H7 (cell line): ENCODE results near the gene TEX22. TPM values are rescaled to one million over a fixed set of nuclear protein-coding genes. Genes with fewer than 3 reads are reported as not detected.

ENCODE experiments used
- DNase-seq: peaks from one replicate; pipeline ENCODE4 v3.0.0; 2012
- H3K27me3 ChIP-seq: 2 replicates; pipeline ENCODE4 v1.6.0; 2011; ENCODE audit warnings: mild to moderate bottlenecking, low read length; ENCODE audit not compliant: control insufficient read depth, insufficient read depth
- H3K36me3 ChIP-seq: replicated peaks from 2 replicates; pipeline ENCODE4 v1.5.1; 2011; ENCODE audit warnings: low read length; ENCODE audit not compliant: control insufficient read depth, insufficient read depth
- H3K4me3 ChIP-seq: 2 replicates; pipeline ENCODE4 v1.5.1; 2011; ENCODE audit warnings: low read depth, mild to moderate bottlenecking, control low read depth, low read length, moderate library complexity; ENCODE audit not compliant: insufficient read depth
- total RNA-seq: library from RNA; depleted of rRNA; stranded (reverse); fragments of >200 nt; shearing (Covaris generic); gene quantifications from 2 replicates; pipeline ENCODE4 v1.2.3, GENCODE V29; 2014

Gene TEX22
- total RNA-seq, 1 experiment from 2014 or later = 0.42 TPM

GRCh38 chr14:105375635-105376057, 22.7 kb upstream of the TEX22 start:
- no peak for DNase-seq
- H3K36me3 ChIP-seq = no peaks in the 10 kb centered on the region; the same call in none of the 2 replicates
- H3K4me3 ChIP-seq = no peak overlapping the region
- no peaks in the 10 kb centered on the region for H3K27me3 ChIP-seq

GRCh38 chr14:105376521-105377440, 21.6 kb upstream of the TEX22 start:
- Histone ChIP-seq H3K36me3 (no peaks in the 10 kb centered on the region; the same call in 1 of the 2 replicates), H3K27me3 (no peaks in the 10 kb centered on the region), H3K4me3 (no peak overlapping the region)
- peak; percentile 88 for DNase-seq

GRCh38 chr14:105377555-105378182, 20.7 kb upstream of the TEX22 start:
- Histone ChIP-seq H3K27me3 (no peaks in the 10 kb centered on the region), H3K4me3 (no peak overlapping the region), H3K36me3 (no peaks in the 10 kb centered on the region; the same call in none of the 2 replicates)
- peak; percentile 85 for DNase-seq

- H3K27me3 ChIP-seq = no peaks in the 10 kb centered on the region
- no peak for DNase-seq
- H3K36me3 ChIP-seq = peaks cover 2% of the 10 kb centered on the region
- H3K4me3 ChIP-seq = no peak overlapping the region
Observed at GRCh38 chr14:105378199-105378598, 20.1 kb upstream of the TEX22 start.

GRCh38 chr14:105378873-105379685, 19.3 kb upstream of the TEX22 start:
- Histone ChIP-seq H3K36me3 (peaks cover 4% of the 10 kb centered on the region), H3K27me3 (no peaks in the 10 kb centered on the region), H3K4me3 (no peak overlapping the region)
- no peak for DNase-seq

- Histone ChIP-seq H3K4me3 (no peak overlapping the region), H3K27me3 (no peaks in the 10 kb centered on the region), H3K36me3 (peaks cover 4% of the 10 kb centered on the region)
- no peak for DNase-seq
Observed at GRCh38 chr14:105379946-105380345, 18.4 kb upstream of the TEX22 start.

GRCh38 chr14:105380756-105381155, 17.6 kb upstream of the TEX22 start:
- H3K4me3 ChIP-seq = no peak overlapping the region
- H3K27me3 ChIP-seq = no peaks in the 10 kb centered on the region
- no peak for DNase-seq
- H3K36me3 ChIP-seq = peaks cover 4% of the 10 kb centered on the region

- H3K36me3 ChIP-seq = peaks cover 4% of the 10 kb centered on the region
- H3K27me3 ChIP-seq = no peaks in the 10 kb centered on the region
- H3K4me3 ChIP-seq = no peak overlapping the region
- DNase-seq = no peak
Observed at GRCh38 chr14:105381446-105382342, 16.6 kb upstream of the TEX22 start.

GRCh38 chr14:105382343-105383082, 15.8 kb upstream of the TEX22 start:
- no peak overlapping the region for H3K4me3 ChIP-seq
- H3K36me3 ChIP-seq = peaks cover 4% of the 10 kb centered on the region
- H3K27me3 ChIP-seq = no peaks in the 10 kb centered on the region
- no peak for DNase-seq

GRCh38 chr14:105383083-105383730, 15.1 kb upstream of the TEX22 start:
- DNase-seq = no peak
- Histone ChIP-seq H3K36me3 (peaks cover 4% of the 10 kb centered on the region), H3K27me3 (no peaks in the 10 kb centered on the region), H3K4me3 (no peak overlapping the region)

- H3K4me3 ChIP-seq = no peak overlapping the region
- peaks cover 4% of the 10 kb centered on the region for H3K36me3 ChIP-seq
- no peak for DNase-seq
- H3K27me3 ChIP-seq = no peaks in the 10 kb centered on the region
Observed at GRCh38 chr14:105384041-105384557, 14.2 kb upstream of the TEX22 start.

- Histone ChIP-seq H3K27me3 (no peaks in the 10 kb centered on the region), H3K4me3 (no peak overlapping the region), H3K36me3 (peaks cover 4% of the 10 kb centered on the region)
- no peak for DNase-seq
Observed at GRCh38 chr14:105384605-105385321, 13.6 kb upstream of the TEX22 start.
